SK-N-MC (cell line): ENCODE data around the gene ALMS1.

Source experiments
- EZH2 ChIP-seq: fragments of 200-600 bp; sonication (generic); IDR thresholded peaks from one replicate; pipeline ENCODE4 v1.6.1; 2017; ENCODE audit warnings: antibody characterized with exemption
- FOXP2 ChIP-seq: optimal IDR thresholded peaks from 2 replicates; pipeline ENCODE3; 2011; ENCODE audit warnings: mild to moderate bottlenecking, moderate library complexity; ENCODE audit not compliant: insufficient read depth; ENCODE audit errors: extremely low read length, control extremely low read depth
- POLR2AphosphoS5 ChIP-seq: IDR thresholded peaks from 2 replicates; pipeline ENCODE4 v1.6.1; 2012; ENCODE audit warnings: mild to moderate bottlenecking, low read depth, low read length, borderline replicate concordance

DNA sequence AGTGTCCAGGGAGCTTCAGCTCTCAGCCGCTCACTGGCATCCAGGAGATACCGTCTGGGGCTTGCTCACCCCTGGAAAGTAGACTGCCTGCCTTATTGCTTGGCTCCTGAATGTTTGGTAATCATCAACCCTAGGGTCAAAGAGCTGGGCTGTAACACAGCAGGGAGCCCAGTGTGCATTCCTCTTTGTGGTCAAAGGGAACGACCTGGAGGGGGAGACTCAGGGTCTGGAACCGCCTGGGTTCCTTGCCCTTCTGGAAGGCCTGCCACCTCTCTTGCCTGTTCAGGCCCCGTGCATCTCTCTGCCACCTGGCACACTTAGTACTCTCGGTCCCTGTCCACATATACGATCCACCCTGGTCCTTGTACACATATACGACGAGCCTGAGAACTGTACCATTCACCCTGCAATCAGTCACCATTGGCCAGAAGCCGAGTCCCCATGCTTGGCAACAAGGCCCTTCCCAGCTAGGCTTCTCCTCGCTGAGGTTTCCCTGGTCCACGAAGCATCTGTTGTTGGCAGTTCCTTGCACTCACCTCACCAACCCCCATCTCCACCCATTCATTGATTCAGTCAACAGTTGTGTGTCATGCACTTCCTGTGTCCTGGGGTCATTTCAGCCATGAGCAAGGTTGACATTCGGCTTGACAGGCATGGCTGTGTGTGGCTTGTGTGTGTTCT, 256.8 kb downstream of the ALMS1 start, which contains the start of gene NAT8:
- TF ChIP-seq POLR2AphosphoS5 (no peak), EZH2 (no peak), FOXP2 (no peak)
